WERI-Rb-1 (cell line): ENCODE results near the gene CDH4.

Experiments
- DNase-seq: peaks from one replicate; pipeline ENCODE4 v3.0.0-alpha.2; 2020
- H3K27ac ChIP-seq: fragments of 250-450 bp; sonication (Bioruptor Pico); 2 replicates; pipeline ENCODE4 v1.5.1; 2020; ENCODE audit warnings: mild to moderate bottlenecking, moderate library complexity
- H3K27me3 ChIP-seq: fragments of 250-450 bp; sonication (Bioruptor Pico); 2 replicates; pipeline ENCODE4 v1.5.1; 2021; ENCODE audit warnings: mild to moderate bottlenecking, low read depth, moderate library complexity; ENCODE audit not compliant: insufficient read depth, severe bottlenecking
- H3K36me3 ChIP-seq: fragments of 250-450 bp; sonication (Bioruptor Pico); 2 replicates; pipeline ENCODE4 v1.5.1; 2020; ENCODE audit warnings: mild to moderate bottlenecking, moderate library complexity
- H3K4me3 ChIP-seq: 2 replicates; pipeline ENCODE4 v1.5.1; 2011; ENCODE audit warnings: low read depth, mild to moderate bottlenecking, control low read depth, low read length
- H3K9me3 ChIP-seq: fragments of 250-450 bp; sonication (Bioruptor Pico); 2 replicates; pipeline ENCODE4 v1.5.1; 2021; ENCODE audit warnings: mild to moderate bottlenecking, moderate library complexity; ENCODE audit not compliant: severe bottlenecking
- TF ChIP-seq, protein P1 (sequence below): IDR thresholded peaks from 2 replicates; pipeline ENCODE4 v1.5.1; 2011; ENCODE audit warnings: low read depth, mild to moderate bottlenecking, control low read depth, inconsistent platforms, low read length

Gene CDH4

DNA sequence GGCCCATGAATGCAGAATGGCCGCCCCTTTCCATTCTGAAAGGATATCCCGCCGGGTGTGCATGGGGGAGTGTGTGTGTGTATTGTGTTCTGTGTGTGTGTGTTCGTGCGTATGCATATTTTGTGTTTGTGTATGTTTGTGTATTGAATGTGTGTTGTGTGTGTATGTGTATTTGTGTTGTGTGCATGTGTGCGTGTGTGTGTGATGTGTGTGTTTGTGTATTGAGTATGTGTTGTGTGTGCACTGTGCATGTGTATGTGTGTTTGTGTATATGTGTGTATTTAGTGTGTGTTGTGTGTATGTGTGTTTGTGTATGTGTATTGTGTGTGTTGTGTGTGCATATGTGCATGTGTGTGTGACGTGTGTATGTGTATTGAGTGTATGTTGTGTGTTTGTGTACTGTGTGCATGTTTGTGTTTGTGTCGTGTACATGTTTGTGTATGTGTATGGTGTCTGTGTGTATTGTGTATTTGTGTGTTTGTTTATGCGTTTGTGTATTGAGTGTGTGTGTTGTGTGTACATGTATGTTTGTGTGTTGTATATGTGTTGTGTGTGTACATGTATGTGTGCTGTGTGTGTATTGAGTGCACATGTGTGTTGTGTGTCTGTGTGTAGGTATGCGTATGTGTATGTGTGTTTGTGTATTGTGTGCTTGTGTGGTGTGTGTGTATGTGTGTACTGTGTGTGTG lies 587.3 kb downstream of the CDH4 start:
- Histone ChIP-seq H3K27ac (no peak overlapping the region), H3K27me3 (peaks cover 95% of the 10 kb centered on the region)

DNA sequence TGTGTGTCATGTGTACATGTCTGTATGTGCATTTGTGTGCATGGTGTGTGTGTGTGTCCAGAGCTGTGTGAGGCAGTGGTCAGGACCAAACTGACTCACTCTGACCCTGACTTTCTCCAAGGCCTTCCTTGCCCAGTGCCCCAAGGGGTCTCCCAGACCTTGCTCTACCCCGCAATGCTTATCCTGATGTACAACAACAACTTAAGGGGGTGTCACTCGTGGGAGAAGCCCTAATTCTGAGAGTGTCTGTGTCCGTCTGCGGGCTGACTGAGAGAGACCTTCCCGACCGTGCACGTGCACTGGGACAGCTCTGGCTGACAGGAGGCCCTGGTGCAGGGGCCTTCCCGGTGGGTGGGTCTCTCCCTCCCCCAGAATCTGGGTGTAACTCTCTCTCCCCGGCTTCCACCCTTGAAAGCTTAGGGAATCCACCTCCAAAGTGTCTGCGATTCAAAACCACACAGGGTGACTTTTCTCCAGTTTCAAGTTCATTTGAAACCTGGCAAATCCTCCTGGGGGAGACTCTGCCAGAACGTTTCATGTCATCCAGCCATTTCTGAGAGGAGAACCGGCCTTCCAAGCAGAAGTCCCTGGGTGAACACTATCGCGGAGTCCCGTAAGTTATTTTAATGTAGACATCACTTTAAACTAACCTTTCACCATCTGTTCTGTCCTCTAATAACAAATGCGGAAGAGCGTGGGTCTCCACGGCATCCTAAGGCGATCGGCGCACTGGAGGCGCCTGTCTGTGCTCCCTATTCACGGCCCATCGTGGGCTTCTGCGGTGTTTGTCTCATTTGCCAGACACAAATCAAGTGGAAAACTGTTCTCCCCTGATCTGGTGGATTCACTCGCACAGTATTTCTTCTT lies 588.1 kb downstream of the CDH4 start:
- Histone ChIP-seq H3K4me3 (no peak overlapping the region), H3K36me3 (no peaks in the 10 kb centered on the region), H3K27me3 (peaks cover 95% of the 10 kb centered on the region), H3K9me3 (peaks cover 4% of the 10 kb centered on the region), H3K27ac (no peak overlapping the region)
- TF ChIP-seq, protein P1, sequence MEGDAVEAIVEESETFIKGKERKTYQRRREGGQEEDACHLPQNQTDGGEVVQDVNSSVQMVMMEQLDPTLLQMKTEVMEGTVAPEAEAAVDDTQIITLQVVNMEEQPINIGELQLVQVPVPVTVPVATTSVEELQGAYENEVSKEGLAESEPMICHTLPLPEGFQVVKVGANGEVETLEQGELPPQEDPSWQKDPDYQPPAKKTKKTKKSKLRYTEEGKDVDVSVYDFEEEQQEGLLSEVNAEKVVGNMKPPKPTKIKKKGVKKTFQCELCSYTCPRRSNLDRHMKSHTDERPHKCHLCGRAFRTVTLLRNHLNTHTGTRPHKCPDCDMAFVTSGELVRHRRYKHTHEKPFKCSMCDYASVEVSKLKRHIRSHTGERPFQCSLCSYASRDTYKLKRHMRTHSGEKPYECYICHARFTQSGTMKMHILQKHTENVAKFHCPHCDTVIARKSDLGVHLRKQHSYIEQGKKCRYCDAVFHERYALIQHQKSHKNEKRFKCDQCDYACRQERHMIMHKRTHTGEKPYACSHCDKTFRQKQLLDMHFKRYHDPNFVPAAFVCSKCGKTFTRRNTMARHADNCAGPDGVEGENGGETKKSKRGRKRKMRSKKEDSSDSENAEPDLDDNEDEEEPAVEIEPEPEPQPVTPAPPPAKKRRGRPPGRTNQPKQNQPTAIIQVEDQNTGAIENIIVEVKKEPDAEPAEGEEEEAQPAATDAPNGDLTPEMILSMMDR = no peak
- DNase-seq = no peak

More for the DNA sequence above, 587.3 kb downstream of the CDH4 start:
- H3K9me3 ChIP-seq = peaks cover 4% of the 10 kb centered on the region
- TF ChIP-seq, protein P1 = no peak
- no peak overlapping the region for H3K4me3 ChIP-seq
- no peaks in the 10 kb centered on the region for H3K36me3 ChIP-seq
- no peak for DNase-seq

DNA sequence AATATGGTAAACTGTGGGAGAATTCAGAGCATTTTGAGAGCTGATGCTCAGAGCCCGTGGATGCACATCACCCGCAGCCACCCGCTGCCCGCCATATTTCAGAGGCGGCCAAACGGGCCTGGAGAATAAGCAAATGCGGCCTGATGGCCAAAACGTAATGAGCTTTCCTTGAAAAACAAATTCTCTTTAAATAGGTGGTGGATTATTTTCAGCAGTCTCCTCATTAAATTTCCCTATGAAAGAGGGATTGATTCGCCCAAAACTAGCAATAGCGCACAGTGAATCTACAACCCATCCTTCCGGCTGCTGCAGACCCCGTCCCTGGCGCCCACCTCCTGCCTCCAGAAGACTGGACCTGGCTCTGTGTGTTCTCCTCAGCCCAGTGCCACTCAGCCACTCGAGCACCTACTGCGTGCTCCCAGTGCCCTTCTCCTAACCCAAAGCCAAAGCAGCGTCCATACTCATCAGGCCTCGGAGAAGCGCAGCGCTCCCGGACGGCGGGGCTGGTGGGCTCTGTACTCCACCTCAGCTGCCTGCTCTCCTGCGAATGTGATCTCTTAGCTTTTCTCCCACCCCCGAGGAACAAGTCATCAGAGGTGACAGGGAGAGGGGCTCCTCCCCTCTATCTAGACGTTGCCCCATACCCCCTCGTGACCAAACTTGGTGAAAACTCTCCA lies 588.9 kb downstream of the CDH4 start:
- DNase-seq = no peak
- peaks cover 95% of the 10 kb centered on the region for H3K27me3 ChIP-seq
- TF ChIP-seq, protein P1 = no peak
- peaks cover 4% of the 10 kb centered on the region for H3K9me3 ChIP-seq
- no peaks in the 10 kb centered on the region for H3K36me3 ChIP-seq
- no peak overlapping the region for H3K4me3 ChIP-seq
- H3K27ac ChIP-seq = no peak overlapping the region

DNA sequence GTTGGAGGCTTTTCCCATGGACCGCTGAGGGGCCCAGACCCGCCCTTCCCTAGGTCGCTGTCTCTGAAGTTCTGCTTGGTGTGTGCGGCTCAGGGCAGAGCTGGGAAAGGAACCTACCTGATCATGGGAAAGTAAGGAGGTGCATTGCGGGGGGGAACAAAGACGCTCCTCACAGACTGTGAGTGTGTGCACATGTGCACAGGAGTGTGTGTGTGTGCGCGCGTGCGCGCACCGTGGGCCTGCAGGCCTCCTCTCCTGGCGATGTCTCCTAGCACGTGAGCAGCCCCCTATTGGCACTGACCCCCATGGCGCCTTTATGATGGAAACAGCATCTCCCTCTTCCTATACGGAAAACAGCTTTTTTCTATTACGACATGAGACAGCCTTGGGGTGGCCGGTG lies 589.5 kb downstream of the CDH4 start:
- Histone ChIP-seq H3K4me3 (no peak overlapping the region), H3K36me3 (no peaks in the 10 kb centered on the region), H3K27me3 (peaks cover 95% of the 10 kb centered on the region), H3K9me3 (peaks cover 7% of the 10 kb centered on the region), H3K27ac (no peak overlapping the region)
- no peak for DNase-seq
- TF ChIP-seq, protein P1 = no peak

DNA sequence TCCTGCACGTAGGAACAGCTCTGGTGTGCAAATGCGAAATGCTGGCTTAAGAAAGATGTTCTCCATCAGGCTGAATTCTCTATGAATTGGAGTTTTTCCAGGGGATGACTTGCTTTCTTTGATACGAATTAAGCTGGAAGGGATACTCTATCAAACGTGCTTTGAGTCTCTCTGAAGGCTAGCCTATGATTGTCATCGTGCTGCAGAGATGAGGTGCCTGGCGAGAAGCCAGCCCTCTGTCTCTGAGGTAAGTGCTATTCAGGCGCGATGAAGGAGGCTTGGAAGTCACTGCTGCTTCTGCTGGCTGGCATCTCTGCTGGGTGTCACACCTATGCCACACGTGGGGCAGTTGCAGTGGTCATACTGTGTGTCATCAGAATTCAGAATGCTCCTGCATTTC lies 589.9 kb downstream of the CDH4 start:
- no peak for DNase-seq

More for the DNA sequence above, 589.9 kb downstream of the CDH4 start:
- H3K4me3 ChIP-seq = no peak overlapping the region
- no peak overlapping the region for H3K27ac ChIP-seq
- TF ChIP-seq, protein P1 = no peak
- H3K36me3 ChIP-seq = no peaks in the 10 kb centered on the region
- H3K9me3 ChIP-seq = peaks cover 7% of the 10 kb centered on the region
- peaks cover 95% of the 10 kb centered on the region for H3K27me3 ChIP-seq
